NCI-H345 treated with DMSO at 0.1 percent for 48 hours (cell line): ENCODE data around the gene TRIM10.
"Not testable (repeated sequence)": the region's sequence is repeated elsewhere in the genome, so short reads cannot be mapped to it uniquely, and the experiment has no call there.

Experiments
- DNase-seq: peaks from one replicate; lab custom pipeline; 2025; ENCODE audit not compliant: unreplicated experiment; lab: John Stamatoyannopoulos, UW

The TRIM10 gene

GRCh38 chr6:30130179-30130679 is 30.8 kb downstream of the TRIM10 start:
- DNase-seq, result no peak

DNA sequence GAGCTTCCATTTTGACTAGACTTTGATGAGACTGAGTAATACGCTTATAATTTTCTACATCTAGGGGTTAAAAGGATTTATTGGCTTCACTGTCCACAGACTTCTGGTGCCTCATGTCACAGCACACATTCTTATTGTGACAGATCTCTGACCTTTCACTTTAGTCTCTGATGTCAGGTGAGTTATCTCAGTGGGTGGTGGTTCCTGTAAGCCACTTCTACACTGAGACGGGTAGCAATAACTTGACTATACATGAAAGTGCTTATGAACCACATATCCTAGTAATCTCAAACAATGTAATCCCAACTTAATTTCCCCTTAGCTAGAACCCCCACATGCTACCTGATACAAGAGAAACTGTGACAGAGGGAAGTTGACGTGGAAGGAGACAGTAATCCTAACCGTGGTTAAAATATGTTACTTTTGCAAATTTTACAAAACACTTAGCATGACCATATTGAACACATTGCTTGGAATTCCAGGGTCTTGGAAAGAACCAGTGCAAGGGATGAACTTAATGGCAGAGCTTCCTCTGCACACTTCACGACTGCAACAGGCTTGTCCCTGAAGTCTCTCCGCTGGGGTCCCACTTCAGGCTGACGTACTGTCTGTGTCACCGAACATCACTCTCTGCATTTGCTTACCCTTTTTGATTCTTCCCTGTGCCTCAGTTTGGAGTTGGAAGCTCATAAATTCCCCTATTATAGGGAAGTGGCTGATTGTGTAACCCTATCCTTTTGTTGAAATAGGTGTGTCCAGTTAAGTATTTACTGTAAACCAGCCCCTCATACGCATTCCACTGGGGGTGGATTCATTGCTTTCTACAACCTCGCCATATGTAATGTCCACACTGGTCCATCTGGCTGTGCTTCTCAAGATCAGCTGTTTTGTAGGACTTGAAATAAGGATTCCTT is 31.5 kb downstream of the TRIM10 start:
- DNase-seq, result no peak

- DNase-seq, result no peak
Measured at GRCh38 chr6:30127238-30128093, 33.5 kb downstream of the TRIM10 start.

- DNase-seq, result no peak
Measured at GRCh38 chr6:30122515-30122914, 38.5 kb downstream of the TRIM10 start.

DNA sequence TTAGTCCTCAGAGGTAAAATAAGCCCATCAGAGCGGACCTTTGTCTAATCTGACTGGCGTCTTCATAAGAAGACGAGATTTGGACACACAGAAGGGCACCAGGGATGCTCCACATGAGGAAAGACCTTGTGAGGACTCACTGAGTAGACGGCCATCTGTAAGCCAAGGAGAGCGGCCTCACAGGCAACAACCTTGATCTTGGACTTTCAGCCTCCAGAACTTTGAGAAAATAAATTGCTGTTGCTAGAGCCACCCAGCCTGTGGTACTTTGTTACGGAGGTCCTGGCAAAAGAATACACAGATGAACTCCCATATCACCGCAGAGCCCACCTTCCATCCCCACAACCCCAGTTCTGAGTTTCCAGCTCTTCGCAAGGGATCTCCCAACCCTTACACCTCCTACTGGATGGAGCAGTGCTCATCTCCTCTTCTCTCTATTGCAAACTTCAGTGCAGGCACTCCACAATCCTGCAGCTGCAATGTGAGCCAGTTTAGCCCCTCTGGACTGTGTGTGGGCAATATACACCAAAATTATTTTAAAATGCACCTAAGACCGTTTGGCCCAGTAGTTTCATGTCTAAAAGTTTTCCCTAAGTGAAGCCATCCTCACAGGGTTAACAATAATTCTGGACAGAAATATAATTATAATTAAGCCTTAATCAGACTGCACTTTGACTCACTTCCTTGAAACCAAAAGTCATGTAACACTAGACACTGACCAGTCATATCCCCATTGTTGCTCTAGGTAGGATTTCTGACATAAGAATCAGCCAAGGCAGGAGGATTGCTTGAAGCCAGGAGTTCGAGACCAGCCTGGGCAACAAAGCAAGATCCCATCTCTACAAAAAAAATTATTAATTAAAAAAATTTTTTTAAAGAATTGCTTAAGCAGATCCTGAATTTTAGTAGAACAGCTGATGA is 39.3 kb downstream of the TRIM10 start:
- DNase-seq, result no peak

GRCh38 chr6:30118691-30119090 is 42.3 kb downstream of the TRIM10 start:
- DNase-seq, result not testable (repeated sequence)

GRCh38 chr6:30116724-30117123 is 44.3 kb downstream of the TRIM10 start:
- DNase-seq, result no peak

GRCh38 chr6:30113841-30114240 is 47.2 kb downstream of the TRIM10 start:
- no peak for DNase-seq

DNA sequence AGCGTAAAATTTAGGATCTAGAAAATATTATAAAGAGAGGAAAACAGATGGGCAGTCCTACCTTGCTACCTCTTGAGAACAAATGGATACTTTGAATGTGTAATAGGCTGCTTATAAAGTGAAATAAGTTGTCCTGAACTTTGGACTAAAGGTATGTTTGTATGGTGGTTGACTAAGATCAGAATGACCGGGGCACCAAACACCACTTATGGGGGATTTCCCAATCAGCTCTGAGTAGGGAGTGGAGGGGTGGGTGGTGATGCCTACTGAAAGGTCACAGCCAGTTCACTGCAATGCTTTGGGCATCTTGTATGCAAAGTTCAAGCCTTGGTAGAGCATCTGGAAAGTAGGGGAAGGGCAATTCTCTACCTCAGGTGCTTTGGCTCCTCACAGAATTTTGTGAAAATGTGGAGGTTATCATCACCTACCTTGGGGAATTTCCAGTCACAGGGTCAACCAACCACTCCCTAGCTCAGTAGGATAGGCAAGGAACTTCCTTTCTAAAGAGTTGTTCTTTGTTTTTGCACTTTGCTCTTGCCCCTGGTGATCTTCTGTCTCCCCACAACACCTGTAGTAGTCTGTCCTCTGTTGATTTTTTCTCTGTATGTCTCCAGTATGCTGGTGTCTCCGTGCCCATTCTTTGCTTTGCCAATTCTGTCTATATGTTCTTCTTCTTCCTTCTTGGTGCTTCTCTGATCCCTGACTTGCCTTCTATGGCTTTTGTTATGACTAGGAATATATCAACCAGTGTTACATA is 47.8 kb downstream of the TRIM10 start, which contains the start of gene TRIM31:
Gene TRIM31, minus strand, starts transcription at position 88 of the 757 bp plus-strand sequence. CDS start 285 bp downstream, outside the sequence.
- no peak for DNase-seq

DNA sequence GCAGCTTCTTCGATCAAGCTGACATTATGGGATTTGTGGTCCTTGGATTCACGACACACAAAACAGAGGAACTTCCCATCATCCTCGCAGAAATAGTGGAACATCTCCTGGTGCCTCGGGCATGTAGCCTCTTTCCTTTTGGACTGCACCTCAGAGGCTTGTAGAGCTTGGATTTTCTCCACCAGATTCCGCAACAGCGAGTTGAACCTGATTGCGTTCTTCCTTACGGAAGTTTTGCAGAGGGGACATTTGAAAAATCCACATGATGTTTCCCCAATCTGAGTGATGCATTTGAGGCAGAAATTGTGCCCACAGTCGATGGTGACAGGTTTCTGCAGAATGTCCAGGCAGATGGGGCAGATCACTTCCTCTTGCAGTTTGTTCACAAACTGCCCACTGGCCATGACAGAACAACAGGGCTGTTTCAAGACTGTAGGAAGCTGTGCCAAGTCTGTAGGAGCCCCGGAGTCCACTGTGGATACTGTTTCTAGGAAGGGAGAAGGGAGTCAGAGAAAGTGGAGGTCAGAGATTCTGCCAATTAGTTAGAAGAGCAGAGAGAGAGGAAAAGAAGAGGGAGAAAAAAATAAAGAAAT is 48.5 kb downstream of the TRIM10 start:
- no peak for DNase-seq

GRCh38 chr6:30111266-30111856 is 49.6 kb downstream of the TRIM10 start:
- DNase-seq, result no peak

- no peak for DNase-seq
Measured at GRCh38 chr6:30104661-30105060, 56.4 kb downstream of the TRIM10 start.

- no peak for DNase-seq
Measured at GRCh38 chr6:30103872-30104179, 57.2 kb downstream of the TRIM10 start.

GRCh38 chr6:30102970-30103871 is 57.8 kb downstream of the TRIM10 start:
- peak; percentile 54 for DNase-seq

DNA sequence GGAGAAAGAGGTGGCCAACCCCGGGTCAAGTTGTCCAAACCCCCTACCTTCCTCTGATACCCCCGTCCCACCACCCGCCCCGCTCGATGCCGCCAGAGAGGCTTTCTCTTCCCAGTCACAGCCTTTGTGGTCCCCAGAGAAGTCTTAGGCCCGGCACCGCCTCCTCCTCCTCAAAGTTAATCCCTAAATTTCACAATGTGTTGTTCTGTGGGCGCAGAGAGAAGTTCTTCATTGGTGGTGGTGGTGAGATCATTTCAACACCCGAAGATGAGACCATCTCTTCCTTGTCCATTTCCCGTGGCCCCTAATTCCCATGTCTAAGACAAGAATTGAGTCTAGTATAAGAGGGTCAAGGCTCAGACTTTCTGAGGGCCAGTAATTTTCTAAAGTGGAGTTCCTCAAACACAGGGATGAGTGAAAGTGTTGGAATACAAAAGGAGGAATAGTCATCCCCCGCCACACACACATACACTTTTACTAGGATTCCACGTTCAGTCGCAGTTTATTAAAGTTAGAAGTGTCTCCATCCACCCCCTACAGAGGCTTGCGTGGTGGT is 58.5 kb downstream of the TRIM10 start:
- DNase-seq, result no peak
